Measurements from ENCODE around the gene PRDX6. TPM values are rescaled to one million over a fixed set of nuclear protein-coding genes. Genes with fewer than 3 reads are reported as not detected.

Gene PRDX6
- total RNA-seq, 2 donors from 2014 or later = 483 to 623 TPM

GRCh38 chr1:173502104-173502503 lies 25.0 kb downstream of the PRDX6 start:
- Mint-ChIP-seq H3K36me3 (ENCODE audit: low read depth) (no peaks in the 10 kb centered on the region), H3K4me1 (peaks cover 6% of the 10 kb centered on the region), H3K9me3 (peaks cover 6% of the 10 kb centered on the region), H3K4me3 (no peak overlapping the region), H3K27ac (no peak overlapping the region), H3K27me3 (ENCODE audit: insufficient read depth) (no peaks in the 10 kb centered on the region)
- no peaks in the 10 kb centered on the region for H3K36me3 ChIP-seq (ENCODE audit: control insufficient read depth, insufficient read depth, low read length)
- WGBS, 2 experiments (ENCODE audit: insufficient coverage in 1 of 2, insufficient read length in 1 of 2) = 88 to 100% methylated on average over 1 of the region's 1 CpG
- H3K9me3 ChIP-seq (ENCODE audit: control insufficient read depth, low read length) = peaks cover 19% of the 10 kb centered on the region
- no peak overlapping the region for H3K4me3 ChIP-seq (ENCODE audit: low read length)
- no peak for DNase-seq
- no peak for TF ChIP-seq CTCF (conservative IDR thresholded peaks at IDR 0.05)
- H3K27ac ChIP-seq (ENCODE audit: low read depth, low read length) = no peak overlapping the region
- no peaks in the 10 kb centered on the region for H3K27me3 ChIP-seq (ENCODE audit: control insufficient read depth, insufficient read depth, low read length, poor library complexity, severe bottlenecking)
- no peak overlapping the region for H3K9ac ChIP-seq (ENCODE audit: extremely low read depth, low read length, poor library complexity, severe bottlenecking)
- H3K4me1 ChIP-seq (ENCODE audit: control insufficient read depth, insufficient read depth, low read length) = peaks cover 3% of the 10 kb centered on the region

DNA sequence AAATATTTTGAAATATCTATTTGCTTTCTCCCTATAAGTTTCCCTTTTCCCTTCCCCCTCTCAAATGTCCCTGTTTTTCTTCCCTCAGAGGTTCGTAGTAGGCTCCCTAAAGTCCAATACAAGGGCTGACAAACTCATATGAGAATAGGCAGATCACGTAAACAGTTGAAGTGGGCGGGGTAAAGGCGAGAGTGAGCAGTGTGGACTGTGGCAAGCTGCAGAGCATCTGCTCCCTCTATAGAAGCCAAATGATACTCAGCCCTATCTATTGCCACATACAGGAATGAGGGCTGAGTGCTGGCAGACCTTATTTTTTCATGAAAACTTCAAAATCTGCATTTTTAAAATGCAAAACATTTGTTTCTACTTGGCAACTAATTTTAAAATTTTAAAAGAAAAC lies 26.3 kb downstream of the PRDX6 start:
- no peak overlapping the region for H3K4me3 Mint-ChIP-seq
- H3K27me3 ChIP-seq (ENCODE audit: control insufficient read depth, insufficient read depth, low read length, poor library complexity, severe bottlenecking) = no peaks in the 10 kb centered on the region

DNA sequence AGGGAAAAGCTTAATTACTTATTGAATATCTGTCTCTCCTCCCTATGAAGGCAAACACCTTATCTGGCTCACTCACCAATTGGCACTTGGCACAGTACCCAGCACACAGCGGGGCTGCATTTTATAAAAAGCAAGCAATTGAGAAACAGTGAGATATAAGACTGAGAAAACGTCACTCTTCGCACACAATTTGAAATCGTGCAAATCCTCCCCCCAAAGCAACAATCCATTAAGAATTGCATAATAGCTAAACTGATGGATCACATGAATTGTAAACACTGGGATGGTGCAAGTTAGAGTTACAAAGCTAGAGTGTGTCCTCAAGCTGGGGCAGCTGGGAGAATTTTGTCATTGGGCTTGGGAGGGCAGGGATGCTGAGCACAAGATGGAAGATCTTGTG lies 27.1 kb downstream of the PRDX6 start:
- H3K27me3 ChIP-seq (ENCODE audit: control insufficient read depth, insufficient read depth, low read length, poor library complexity, severe bottlenecking) = no peaks in the 10 kb centered on the region
- H3K9me3 ChIP-seq (ENCODE audit: control insufficient read depth, low read length) = no peaks in the 10 kb centered on the region
- Mint-ChIP-seq H3K36me3 (ENCODE audit: low read depth) (no peaks in the 10 kb centered on the region), H3K9me3 (no peaks in the 10 kb centered on the region), H3K27ac (no peak overlapping the region), H3K4me3 (no peak overlapping the region), H3K27me3 (ENCODE audit: insufficient read depth) (no peaks in the 10 kb centered on the region), H3K4me1 (peaks cover 12% of the 10 kb centered on the region)
- TF ChIP-seq CTCF (conservative IDR thresholded peaks at IDR 0.05) = no peak
- H3K4me3 ChIP-seq (ENCODE audit: low read length) = no peak overlapping the region
- H3K36me3 ChIP-seq (ENCODE audit: control insufficient read depth, insufficient read depth, low read length) = no peaks in the 10 kb centered on the region
- WGBS, 2 experiments (ENCODE audit: insufficient coverage in 1 of 2, insufficient read length in 1 of 2) = 98 to 100% methylated on average over 3 to 4 of the region's 4 CpGs
- H3K4me1 ChIP-seq (ENCODE audit: control insufficient read depth, insufficient read depth, low read length) = peaks cover 10% of the 10 kb centered on the region
- H3K27ac ChIP-seq (ENCODE audit: low read depth, low read length) = no peak overlapping the region
- no peak overlapping the region for H3K9ac ChIP-seq (ENCODE audit: extremely low read depth, low read length, poor library complexity, severe bottlenecking)
- DNase-seq = no peak

More for the DNA sequence above, 26.3 kb downstream of the PRDX6 start:
- Histone ChIP-seq H3K9ac (ENCODE audit: extremely low read depth, low read length, poor library complexity, severe bottlenecking) (no peak overlapping the region), H3K9me3 (ENCODE audit: control insufficient read depth, low read length) (peaks cover 6% of the 10 kb centered on the region), H3K27ac (ENCODE audit: low read depth, low read length) (no peak overlapping the region), H3K36me3 (ENCODE audit: control insufficient read depth, insufficient read depth, low read length) (no peaks in the 10 kb centered on the region), H3K4me3 (ENCODE audit: low read length) (no peak overlapping the region), H3K4me1 (ENCODE audit: control insufficient read depth, insufficient read depth, low read length) (peaks cover 10% of the 10 kb centered on the region)
- DNase-seq = no peak
- peaks cover 12% of the 10 kb centered on the region for H3K4me1 Mint-ChIP-seq
- no peak overlapping the region for H3K27ac Mint-ChIP-seq
- 81 to 90% methylated on average over 3 to 4 of the region's 4 CpGs for WGBS, 2 experiments (ENCODE audit: insufficient coverage in 1 of 2, insufficient read length in 1 of 2)
- no peaks in the 10 kb centered on the region for H3K36me3 Mint-ChIP-seq (ENCODE audit: low read depth)
- no peak for TF ChIP-seq CTCF (conservative IDR thresholded peaks at IDR 0.05)
- no peaks in the 10 kb centered on the region for H3K27me3 Mint-ChIP-seq (ENCODE audit: insufficient read depth)
- H3K9me3 Mint-ChIP-seq = no peaks in the 10 kb centered on the region

All from endodermal cell (in vitro differentiated cells).